ENCODE measurements around the gene CCNF. TPM values are rescaled to one million over a fixed set of nuclear protein-coding genes. Genes with fewer than 3 reads are reported as not detected.

Gene CCNF
- total and polyA plus RNA-seq, 4 donors, result 2.0 to 7.5 (median 2.8) TPM

- ATAC-seq (ENCODE audit: insufficient read depth, low FRiP score) (no peak), DNase-seq (no peak)
- Histone ChIP-seq H3K4me3 (no peak overlapping the region), H3K36me3 (ENCODE audit: control insufficient read depth in 4 of 4, insufficient read depth in 4 of 4, low read length in 4 of 4) (peaks cover 0 to 7% (median 0%) of the 10 kb centered on the region in 4 donors), H3K27ac (ENCODE audit: low read depth in 1 of 2, low read length in 1 of 2) (no peak overlapping the region), H3K4me1 (ENCODE audit: control insufficient read depth in 5 of 5, insufficient read depth in 5 of 5, low read length in 5 of 5) (peaks cover 0 to 18% (median 8%) of the 10 kb centered on the region in 5 donors), H3K9me3 (ENCODE audit: control insufficient read depth in 4 of 4, insufficient read depth in 3 of 4, low read length in 3 of 4) (no peaks in the 10 kb centered on the region), H3K27me3 (ENCODE audit: control insufficient read depth in 3 of 3, insufficient read depth in 3 of 3, low read length in 2 of 3) (no peaks in the 10 kb centered on the region), H3K9ac (ENCODE audit: insufficient read depth in 1 of 2, low read length in 2 of 2) (no peak overlapping the region)
- no peak for TF ChIP-seq CTCF (IDR thresholded peaks at IDR 0.05; ENCODE audit: control extremely low read depth, extremely low read depth)
- WGBS, 2 donors, result 86 to 88% methylated on average over 6 of the region's 6 CpGs
Measured at GRCh38 chr16:2426941-2427361, 2.3 kb upstream of the CCNF start.

- Histone ChIP-seq H3K9me3 (ENCODE audit: control insufficient read depth in 4 of 4, insufficient read depth in 3 of 4, low read length in 3 of 4) (no peaks in the 10 kb centered on the region), H3K36me3 (ENCODE audit: control insufficient read depth in 4 of 4, insufficient read depth in 4 of 4, low read length in 4 of 4) (peaks cover 0 to 13% (median 2%) of the 10 kb centered on the region in 4 donors), H3K27me3 (ENCODE audit: control insufficient read depth in 3 of 3, insufficient read depth in 3 of 3, low read length in 2 of 3) (no peaks in the 10 kb centered on the region), H3K9ac (ENCODE audit: insufficient read depth in 1 of 2, low read length in 2 of 2) (no peak overlapping the region), H3K4me3 (no peak overlapping the region), H3K27ac (ENCODE audit: low read depth in 1 of 2, low read length in 1 of 2) (no peak overlapping the region), H3K4me1 (ENCODE audit: control insufficient read depth in 5 of 5, insufficient read depth in 5 of 5, low read length in 5 of 5) (peaks cover 0 to 18% (median 8%) of the 10 kb centered on the region in 5 donors)
- 77 to 85% methylated on average over 4 of the region's 4 CpGs for WGBS, 2 donors
- DNase-seq (no peak), ATAC-seq (ENCODE audit: insufficient read depth, low FRiP score) (no peak)
- TF ChIP-seq CTCF (IDR thresholded peaks at IDR 0.05; ENCODE audit: control extremely low read depth, extremely low read depth), result no peak
Measured at GRCh38 chr16:2427526-2427925, 1.7 kb upstream of the CCNF start.

GRCh38 chr16:2428051-2428783 lies 1.0 kb upstream of the CCNF start:
- H3K4me1 ChIP-seq (ENCODE audit: control insufficient read depth in 5 of 5, insufficient read depth in 5 of 5, low read length in 5 of 5), result peaks cover 0 to 18% (median 8%) of the 10 kb centered on the region in 5 donors
- no peak for ATAC-seq (ENCODE audit: insufficient read depth, low FRiP score)
- H3K4me3 ChIP-seq, result peak overlapping the region; percentile 69
- H3K9ac ChIP-seq (ENCODE audit: insufficient read depth in 1 of 2, low read length in 2 of 2), result no peak overlapping the region
- H3K27me3 ChIP-seq (ENCODE audit: control insufficient read depth in 3 of 3, insufficient read depth in 3 of 3, low read length in 2 of 3), result no peaks in the 10 kb centered on the region
- DNase-seq, result peak in 2 of 3 donors; percentile 40 to 50
- H3K27ac ChIP-seq (ENCODE audit: low read depth in 1 of 2, low read length in 1 of 2), result peak overlapping the region; percentile 6 to 74
- peaks cover 0 to 19% (median 8%) of the 10 kb centered on the region in 4 donors for H3K36me3 ChIP-seq (ENCODE audit: control insufficient read depth in 4 of 4, insufficient read depth in 4 of 4, low read length in 4 of 4)
- 33 to 42% methylated on average over 23 to 28 of the region's 28 CpGs for WGBS, 2 donors
- H3K9me3 ChIP-seq (ENCODE audit: control insufficient read depth in 4 of 4, insufficient read depth in 3 of 4, low read length in 3 of 4), result no peaks in the 10 kb centered on the region
- TF ChIP-seq CTCF (IDR thresholded peaks at IDR 0.05; ENCODE audit: control extremely low read depth, extremely low read depth), result no peak
